ENCODE results near the gene CITED2. TPM values are rescaled to one million over a fixed set of nuclear protein-coding genes. Genes with fewer than 3 reads are reported as not detected.

The CITED2 gene
- total RNA-seq, 1 donor from 2014 or later: 222 TPM

- Mint-ChIP-seq H3K27me3 (ENCODE audit: insufficient read depth, low read depth) (peaks cover 2% of the 10 kb centered on the region), H3K27ac (peak overlapping the region; percentile 99), H3K4me1 (peaks cover 51% of the 10 kb centered on the region), H3K36me3 (peaks cover 28% of the 10 kb centered on the region), H3K9me3 (peaks cover 6% of the 10 kb centered on the region), H3K4me3 (peak overlapping the region; percentile 100)
- Histone ChIP-seq H4K20me1 (ENCODE audit: low read depth) (peaks cover 46% of the 10 kb centered on the region), H3K27ac (peak overlapping the region; percentile 97), H3K9me3 (ENCODE audit: low read depth) (no peaks in the 10 kb centered on the region), H3K4me2 (peak overlapping the region; percentile 95), H3K27me3 (no peaks in the 10 kb centered on the region), H3K79me2 (ENCODE audit: low read depth) (peaks cover 66% of the 10 kb centered on the region), H3F3A (ENCODE audit: low read depth) (peaks cover 83% of the 10 kb centered on the region), H3K9ac (peak overlapping the region; percentile 80), H3K36me3 (peaks cover 17% of the 10 kb centered on the region), H3K4me3 (peak overlapping the region; percentile 96), H2AFZ (replicated peaks) (no peak overlapping the region), H3K4me1 (peaks cover 45% of the 10 kb centered on the region)
- no peak for TF ChIP-seq EZH2phosphoT487 (IDR thresholded peaks at IDR 0.05)
- peak; percentile 36 for TF ChIP-seq CTCF (IDR thresholded peaks at IDR 0.05)
- DNase-seq (ENCODE audit: low spot score): peak; percentile 61
Observed at GRCh38 chr6:139373154-139373927, 1.1 kb downstream of the CITED2 start.

GRCh38 chr6:139372326-139373153 lies 1.9 kb downstream of the CITED2 start:
- TF ChIP-seq EZH2phosphoT487 (IDR thresholded peaks at IDR 0.05): no peak
- no peak for TF ChIP-seq CTCF (IDR thresholded peaks at IDR 0.05)
- Histone ChIP-seq H3K27me3 (no peaks in the 10 kb centered on the region), H3K27ac (peak overlapping the region; percentile 99), H3K36me3 (peaks cover 17% of the 10 kb centered on the region), H3K4me2 (peak overlapping the region; percentile 95), H2AFZ (replicated peaks) (no peak overlapping the region), H3K79me2 (ENCODE audit: low read depth) (peaks cover 66% of the 10 kb centered on the region), H4K20me1 (ENCODE audit: low read depth) (peaks cover 46% of the 10 kb centered on the region), H3K9me3 (ENCODE audit: low read depth) (no peaks in the 10 kb centered on the region), H3K4me1 (peaks cover 49% of the 10 kb centered on the region), H3K4me3 (peak overlapping the region; percentile 96), H3F3A (ENCODE audit: low read depth) (peaks cover 91% of the 10 kb centered on the region), H3K9ac (peak overlapping the region; percentile 80)
- Mint-ChIP-seq H3K9me3 (peaks cover 4% of the 10 kb centered on the region), H3K27ac (peak overlapping the region; percentile 51), H3K4me3 (peak overlapping the region; percentile 100), H3K4me1 (peaks cover 60% of the 10 kb centered on the region), H3K27me3 (ENCODE audit: insufficient read depth, low read depth) (peaks cover 2% of the 10 kb centered on the region), H3K36me3 (peaks cover 28% of the 10 kb centered on the region)
- no peak for DNase-seq (ENCODE audit: low spot score)

DNA sequence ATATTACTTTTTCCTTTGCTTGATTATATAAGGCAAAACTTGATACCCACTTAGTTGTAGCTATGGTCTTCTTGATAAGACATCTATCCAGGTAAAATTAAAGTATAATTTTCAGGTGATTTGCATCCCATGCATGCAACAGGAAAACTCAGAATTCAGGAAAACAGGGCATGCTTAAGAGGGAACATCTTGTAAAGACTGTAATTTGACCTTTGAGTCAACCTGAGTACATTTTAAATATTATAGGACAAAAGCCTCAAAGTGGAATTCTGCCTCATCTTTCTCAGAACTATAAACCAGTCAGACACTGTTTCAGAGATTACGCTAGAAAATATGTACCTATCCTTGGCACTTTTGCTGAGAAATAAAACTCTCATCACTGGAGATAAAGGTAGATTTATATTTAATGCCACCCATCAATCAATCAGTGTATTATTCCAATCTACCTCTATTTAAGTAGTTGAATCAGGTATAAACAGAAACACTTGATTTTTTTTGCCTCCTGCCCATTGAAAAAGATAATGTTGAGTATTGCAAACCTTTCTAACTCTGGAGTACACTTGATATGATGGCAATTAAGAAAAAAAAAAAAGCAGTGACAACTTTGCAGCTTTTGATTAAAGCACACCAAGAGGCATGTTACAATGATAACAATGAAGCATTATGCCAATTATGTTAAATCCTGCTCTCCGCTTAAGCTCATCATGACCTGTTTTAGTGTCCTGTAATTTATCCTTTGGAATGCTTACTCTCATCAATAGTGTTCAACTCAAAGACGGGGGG lies 2.8 kb downstream of the CITED2 start:
- no peak overlapping the region for H2AFZ ChIP-seq (replicated peaks)
- peak overlapping the region; percentile 96 for H3K4me3 ChIP-seq
- peak overlapping the region; percentile 95 for H3K4me2 ChIP-seq
- Mint-ChIP-seq H3K27ac (peak overlapping the region; percentile 65), H3K4me3 (peak overlapping the region; percentile 100), H3K27me3 (ENCODE audit: insufficient read depth, low read depth) (peaks cover 2% of the 10 kb centered on the region), H3K9me3 (no peaks in the 10 kb centered on the region), H3K36me3 (peaks cover 28% of the 10 kb centered on the region), H3K4me1 (peaks cover 57% of the 10 kb centered on the region)
- no peaks in the 10 kb centered on the region for H3K9me3 ChIP-seq (ENCODE audit: low read depth)
- peaks cover 53% of the 10 kb centered on the region for H3K4me1 ChIP-seq
- TF ChIP-seq EZH2 (IDR thresholded peaks at IDR 0.05) (no peak), CTCF (IDR thresholded peaks at IDR 0.05) (no peak), EZH2phosphoT487 (IDR thresholded peaks at IDR 0.05) (peak; percentile 90)
- peaks cover 46% of the 10 kb centered on the region for H4K20me1 ChIP-seq (ENCODE audit: low read depth)
- peak overlapping the region; percentile 23 for H3K9ac ChIP-seq
- H3K79me2 ChIP-seq (ENCODE audit: low read depth): peaks cover 57% of the 10 kb centered on the region
- peak overlapping the region; percentile 99 for H3K27ac ChIP-seq
- H3K36me3 ChIP-seq: peaks cover 17% of the 10 kb centered on the region
- peaks cover 94% of the 10 kb centered on the region for H3F3A ChIP-seq (ENCODE audit: low read depth)
- no peaks in the 10 kb centered on the region for H3K27me3 ChIP-seq
- DNase-seq (ENCODE audit: low spot score): peak; percentile 58

Measured in neural progenitor cell (in vitro differentiated cells).